Measurements from ENCODE around the gene ZNF124. TPM values are rescaled to one million over a fixed set of nuclear protein-coding genes. Genes with fewer than 3 reads are reported as not detected.
A peak's percentile ranks its signal among the peaks of the same experiment; 100 is the strongest.
"Not testable (repeated sequence)": the region's sequence is repeated elsewhere in the genome, so short reads cannot be mapped to it uniquely, and the experiment has no call there.

The ZNF124 gene
- 28.4 and 30.2 TPM in 2 replicates for total RNA-seq (2014; rRNA removed; shearing (Covaris generic))
- 4.7 and 5.3 TPM in 2 replicates for polyA plus RNA-seq (2015; cell fraction: cytosol; rRNA removed)
- polyA plus RNA-seq (2015; cell fraction: nucleus; rRNA removed): 7.7 and 7.9 TPM in 2 replicates

- DNase-seq (ENCODE audit: low read depth, low spot score); in situ Hi-C loops (cut with HindIII; ENCODE audit: low pct_unique_long_range_greater_than_20kb, low sequenced_read_pairs): not testable (repeated sequence)
These were observed at the start of gene ZNF124 for GRCh38 chr1:247171875-247172563. TSS of gene ZNF124 (minus strand) at chr1:247172020. CDS start at chr1:247171877, 143 bp downstream.

DNA sequence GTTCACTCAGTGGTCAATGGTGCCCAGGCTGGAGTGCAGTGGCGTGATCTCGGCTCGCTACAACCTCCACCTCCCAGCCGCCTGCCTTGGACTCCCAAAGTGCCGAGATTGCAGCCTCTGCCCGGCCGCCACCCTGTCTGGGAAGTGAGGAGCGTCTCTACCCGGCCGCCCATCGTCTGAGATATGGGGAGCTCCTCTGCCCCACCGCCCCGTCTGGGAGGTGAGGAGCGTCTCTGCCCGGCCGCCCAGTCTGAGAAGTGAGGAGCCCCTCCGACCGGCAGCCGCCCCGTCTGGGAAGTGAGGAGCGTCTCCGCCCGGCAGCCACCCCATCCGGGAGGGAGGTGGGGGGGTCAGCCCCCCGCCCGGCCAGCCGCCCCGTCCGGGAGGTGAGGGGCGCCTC, 48.5 kb upstream of the ZNF124 start:
- DNase-seq (ENCODE audit: low read depth, low spot score); in situ Hi-C loops (cut with HindIII; ENCODE audit: low pct_unique_long_range_greater_than_20kb, low sequenced_read_pairs): not testable (repeated sequence)

- DNase-seq (ENCODE audit: low read depth, low spot score): no peak
- in situ Hi-C loops (cut with HindIII; ENCODE audit: low pct_unique_long_range_greater_than_20kb, low sequenced_read_pairs): no loop called here
These were observed 46.4 kb upstream of the ZNF124 start for GRCh38 chr1:247218121-247218651.

DNA sequence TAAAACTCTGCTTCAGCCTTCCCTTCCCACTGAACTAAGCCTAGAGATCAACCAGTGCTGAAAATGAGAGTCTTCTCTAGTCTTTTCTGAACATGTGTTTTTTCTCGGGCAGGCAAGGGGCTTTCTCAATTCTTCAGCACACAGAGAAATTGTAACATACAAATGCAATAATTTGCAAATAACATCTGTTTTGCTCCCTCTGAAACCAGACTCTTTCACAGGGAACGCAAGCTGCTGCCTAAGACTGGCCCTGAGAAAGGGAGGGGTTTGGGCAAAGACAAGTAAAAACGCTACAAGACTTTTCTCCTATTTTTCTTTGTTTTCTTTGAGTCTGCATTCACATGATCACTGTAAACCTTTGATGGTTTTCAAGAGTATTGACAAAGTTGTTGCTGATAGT, 44.4 kb upstream of the ZNF124 start:
- no peak for DNase-seq (ENCODE audit: low read depth, low spot score)
- in situ Hi-C loops (cut with HindIII; ENCODE audit: low pct_unique_long_range_greater_than_20kb, low sequenced_read_pairs): no loop called here

GRCh38 chr1:247212627-247213617, 41.1 kb upstream of the ZNF124 start:
- DNase-seq (ENCODE audit: low read depth, low spot score): no peak
- in situ Hi-C loops (cut with HindIII; ENCODE audit: low pct_unique_long_range_greater_than_20kb, low sequenced_read_pairs): no loop called here

DNA sequence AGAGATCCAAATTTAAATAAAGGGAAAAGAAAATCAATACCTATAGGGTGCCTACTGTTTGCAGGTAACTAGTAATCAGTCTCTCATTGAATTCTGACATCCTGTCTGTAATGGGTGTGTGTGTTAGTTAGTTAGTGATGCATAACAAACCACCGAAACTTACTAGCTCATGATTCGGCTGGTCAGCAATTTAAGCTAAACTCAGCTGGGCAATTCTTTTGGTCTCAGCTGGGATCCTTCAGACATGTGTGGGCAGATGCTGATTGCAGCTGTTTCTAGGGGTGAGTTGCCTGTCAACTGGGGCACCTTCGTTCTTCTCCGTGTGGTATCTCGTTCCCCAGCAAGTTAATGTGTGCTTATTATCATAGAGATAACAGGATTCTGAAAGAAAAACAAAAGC, 40.2 kb upstream of the ZNF124 start:
- in situ Hi-C loops (cut with HindIII; ENCODE audit: low pct_unique_long_range_greater_than_20kb, low sequenced_read_pairs): no loop called here
- DNase-seq (ENCODE audit: low read depth, low spot score): no peak

GRCh38 chr1:247211339-247211738, 39.5 kb upstream of the ZNF124 start:
- DNase-seq (ENCODE audit: low read depth, low spot score): no peak
- in situ Hi-C loops (cut with HindIII; ENCODE audit: low pct_unique_long_range_greater_than_20kb, low sequenced_read_pairs): no loop called here

- peak; percentile 93 for DNase-seq (ENCODE audit: low read depth, low spot score)
- in situ Hi-C loops (cut with HindIII; ENCODE audit: low pct_unique_long_range_greater_than_20kb, low sequenced_read_pairs): no loop called here
These were observed 38.7 kb upstream of the ZNF124 start for GRCh38 chr1:247210376-247211117.

DNA sequence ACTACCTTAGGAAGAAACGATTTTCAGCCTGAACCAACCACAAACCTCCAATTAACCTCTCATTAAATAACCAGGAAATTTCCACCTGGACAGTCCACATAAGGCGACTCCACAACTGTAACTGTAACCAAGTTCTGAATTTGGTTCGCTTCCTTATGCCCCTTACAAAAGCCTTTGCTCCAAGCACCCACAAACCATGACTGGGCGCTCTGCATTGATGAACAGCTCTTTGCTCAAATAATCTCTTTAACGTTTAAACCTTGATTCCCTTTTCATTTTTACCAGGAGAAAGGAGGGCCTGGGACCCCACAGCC, 38.2 kb upstream of the ZNF124 start:
- no peak for DNase-seq (ENCODE audit: low read depth, low spot score)
- in situ Hi-C loops (cut with HindIII; ENCODE audit: low pct_unique_long_range_greater_than_20kb, low sequenced_read_pairs): no loop called here

DNA sequence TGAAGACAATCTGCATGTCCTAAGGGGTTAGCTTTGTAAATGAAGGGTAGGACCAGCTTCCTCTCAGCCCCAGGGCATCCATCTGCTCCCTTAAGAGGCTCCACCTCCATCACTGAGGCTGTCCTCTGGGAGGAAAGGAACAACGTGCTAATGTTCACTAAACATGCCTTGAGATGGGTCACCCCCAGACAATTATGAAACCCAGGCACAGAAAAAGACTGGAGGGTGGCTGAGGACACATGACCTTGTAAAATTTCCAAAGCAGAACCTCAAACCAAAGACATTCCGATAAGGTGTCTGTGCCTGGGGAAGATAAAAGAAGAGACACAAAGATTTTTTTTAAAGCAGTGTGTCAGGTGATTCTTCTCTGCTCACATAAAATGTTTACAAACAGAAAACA, 37.6 kb upstream of the ZNF124 start:
- in situ Hi-C loops (cut with HindIII; ENCODE audit: low pct_unique_long_range_greater_than_20kb, low sequenced_read_pairs): no loop called here
- no peak for DNase-seq (ENCODE audit: low read depth, low spot score)

- no peak for DNase-seq (ENCODE audit: low read depth, low spot score)
- in situ Hi-C loops (cut with HindIII; ENCODE audit: low pct_unique_long_range_greater_than_20kb, low sequenced_read_pairs): no loop called here
These were observed 32.4 kb upstream of the ZNF124 start for GRCh38 chr1:247204177-247204647.

- no peak for DNase-seq (ENCODE audit: low read depth, low spot score)
- in situ Hi-C loops (cut with HindIII; ENCODE audit: low pct_unique_long_range_greater_than_20kb, low sequenced_read_pairs): no loop called here
These were observed 27.0 kb upstream of the ZNF124 start for GRCh38 chr1:247198781-247199180.

- in situ Hi-C loops (cut with HindIII; ENCODE audit: low pct_unique_long_range_greater_than_20kb, low sequenced_read_pairs): no loop called here
- DNase-seq (ENCODE audit: low read depth, low spot score): no peak
These were observed 22.1 kb upstream of the ZNF124 start for GRCh38 chr1:247193958-247194357.

GRCh38 chr1:247189981-247190798, 18.4 kb upstream of the ZNF124 start:
- in situ Hi-C loops (cut with HindIII; ENCODE audit: low pct_unique_long_range_greater_than_20kb, low sequenced_read_pairs): no loop called here
- no peak for DNase-seq (ENCODE audit: low read depth, low spot score)

DNA sequence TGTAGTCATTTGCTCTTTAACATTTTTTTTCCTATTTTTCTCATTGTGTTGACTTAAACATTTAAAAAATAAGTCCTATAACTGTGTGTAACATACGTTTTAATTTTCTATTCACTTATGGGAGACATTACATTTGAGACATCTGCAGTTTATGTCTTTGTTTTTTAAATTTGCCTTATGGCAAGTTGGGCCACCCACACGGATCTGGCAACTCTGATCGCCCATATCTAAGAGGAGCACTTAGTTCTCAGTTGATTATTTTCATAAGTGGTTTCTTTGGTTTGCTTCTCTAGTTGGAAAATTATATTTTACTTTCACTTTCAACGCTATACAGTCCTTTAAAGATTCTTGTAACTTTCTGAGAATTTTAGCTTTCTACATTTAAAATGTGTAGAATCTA, 13.8 kb upstream of the ZNF124 start:
- DNase-seq (ENCODE audit: low read depth, low spot score): no peak
- in situ Hi-C loops (cut with HindIII; ENCODE audit: low pct_unique_long_range_greater_than_20kb, low sequenced_read_pairs): no loop called here

GRCh38 chr1:247184254-247184653, 12.4 kb upstream of the ZNF124 start:
- in situ Hi-C loops (cut with HindIII; ENCODE audit: low pct_unique_long_range_greater_than_20kb, low sequenced_read_pairs): no loop called here
- DNase-seq (ENCODE audit: low read depth, low spot score): no peak

GRCh38 chr1:247182994-247183393, 11.2 kb upstream of the ZNF124 start:
- in situ Hi-C loops (cut with HindIII; ENCODE audit: low pct_unique_long_range_greater_than_20kb, low sequenced_read_pairs): no loop called here
- DNase-seq (ENCODE audit: low read depth, low spot score): no peak
